GM19023 (cell line): ENCODE data around the gene CSMD2.

Experiments used
- ATAC-seq: cut with Tn5 transposase; IDR thresholded peaks from one replicate; pipeline ENCODE4 v1.9.1; 2021; ENCODE audit warnings: mild to moderate bottlenecking, moderate library complexity; ENCODE audit not compliant: unreplicated experiment

The CSMD2 gene

GRCh38 chr1:33764149-33764548 lies 400.9 kb downstream of the CSMD2 start:
- ATAC-seq, result no peak

GRCh38 chr1:33763406-33763805 lies 401.6 kb downstream of the CSMD2 start:
- no peak for ATAC-seq

- ATAC-seq, result no peak
Measured at GRCh38 chr1:33762962-33763361, 402.1 kb downstream of the CSMD2 start.

- no peak for ATAC-seq
Measured at GRCh38 chr1:33762109-33762830, 402.8 kb downstream of the CSMD2 start.

- ATAC-seq, result no peak
Measured at GRCh38 chr1:33758698-33759097, 406.3 kb downstream of the CSMD2 start.

GRCh38 chr1:33753087-33753856 lies 411.8 kb downstream of the CSMD2 start:
- no peak for ATAC-seq

- ATAC-seq, result no peak
Measured at GRCh38 chr1:33745942-33746341, 419.1 kb downstream of the CSMD2 start.

GRCh38 chr1:33743221-33743998 lies 421.6 kb downstream of the CSMD2 start:
- ATAC-seq, result no peak

GRCh38 chr1:33742663-33743062 lies 422.4 kb downstream of the CSMD2 start:
- no peak for ATAC-seq

GRCh38 chr1:33741749-33742148 lies 423.3 kb downstream of the CSMD2 start:
- no peak for ATAC-seq

- ATAC-seq, result no peak
Measured at GRCh38 chr1:33740040-33740744, 424.8 kb downstream of the CSMD2 start.

- no peak for ATAC-seq
Measured at GRCh38 chr1:33738976-33739375, 426.1 kb downstream of the CSMD2 start.

- ATAC-seq, result no peak
Measured at GRCh38 chr1:33738536-33738935, 426.5 kb downstream of the CSMD2 start.

GRCh38 chr1:33736496-33736895 lies 428.5 kb downstream of the CSMD2 start:
- ATAC-seq, result no peak

GRCh38 chr1:33735624-33736023 lies 429.4 kb downstream of the CSMD2 start:
- ATAC-seq, result no peak

GRCh38 chr1:33727310-33727709 lies 437.7 kb downstream of the CSMD2 start:
- no peak for ATAC-seq

GRCh38 chr1:33726274-33726804 lies 438.7 kb downstream of the CSMD2 start:
- no peak for ATAC-seq

GRCh38 chr1:33725556-33726160 lies 439.4 kb downstream of the CSMD2 start:
- no peak for ATAC-seq

GRCh38 chr1:33725037-33725436 lies 440.0 kb downstream of the CSMD2 start:
- ATAC-seq, result no peak

- no peak for ATAC-seq
Measured at GRCh38 chr1:33724348-33724747, 440.7 kb downstream of the CSMD2 start.
